Measurements from ENCODE around the gene HNRNPAB.
"Not testable (repeated sequence)": the region's sequence is repeated elsewhere in the genome, so short reads cannot be mapped to it uniquely, and the experiment has no call there.

Gene HNRNPAB

DNA sequence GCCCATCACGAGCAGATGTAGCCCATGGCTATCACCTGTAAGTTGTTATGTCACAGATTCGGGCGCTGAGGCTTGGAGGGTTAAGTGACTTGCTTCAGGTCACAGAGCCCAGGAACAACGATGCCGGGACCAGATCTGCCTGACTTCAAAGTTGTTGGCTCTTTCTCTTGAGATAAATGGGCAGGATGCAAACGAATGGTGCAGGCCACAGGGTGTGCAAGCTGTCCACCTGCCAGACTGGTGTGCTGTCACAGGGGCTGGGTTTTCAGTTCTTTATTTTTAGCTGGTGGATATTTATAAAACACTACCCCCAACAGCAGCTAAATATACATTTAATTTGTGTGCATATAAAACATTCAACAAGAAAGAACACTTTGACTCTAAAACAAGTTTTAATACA is 45.9 kb downstream of the HNRNPAB start:
- no peaks in the 10 kb centered on the region for H3K4me1 ChIP-seq (ENCODE audit: control insufficient read depth, insufficient read depth, low read length, poor library complexity, severe bottlenecking)

DNA sequence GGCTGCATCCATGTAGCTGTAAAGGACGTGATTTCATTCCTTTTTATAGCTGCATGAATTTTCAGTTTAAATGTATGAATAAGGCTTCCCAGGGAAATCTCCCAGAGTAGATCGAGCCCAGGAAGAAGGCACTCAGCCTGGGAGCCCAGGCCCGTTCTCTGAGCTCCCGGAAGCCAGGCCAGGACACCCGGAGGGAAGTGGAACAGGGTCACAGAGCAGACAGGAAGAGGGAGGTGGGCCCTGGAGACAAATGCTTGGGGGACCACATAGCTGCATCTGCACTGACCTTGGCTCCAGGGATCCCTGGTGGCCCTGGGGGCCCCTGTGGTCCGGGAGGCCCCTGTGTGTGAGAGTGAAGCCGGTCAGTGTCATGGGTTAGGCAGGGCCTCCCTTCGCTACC is 47.9 kb downstream of the HNRNPAB start:
- Histone ChIP-seq H3K36me3 (ENCODE audit: control insufficient read depth, insufficient read depth, low read length) (no peaks in the 10 kb centered on the region), H3K27me3 (replicated peaks; ENCODE audit: control insufficient read depth, insufficient read depth, low read length, poor library complexity, severe bottlenecking) (no peaks in the 10 kb centered on the region), H3K9me3 (ENCODE audit: control insufficient read depth, low read length) (no peaks in the 10 kb centered on the region), H3K4me3 (ENCODE audit: insufficient read depth, low read depth, low read length, poor library complexity, severe bottlenecking) (no peak overlapping the region), H3K4me1 (ENCODE audit: control insufficient read depth, insufficient read depth, low read length, poor library complexity, severe bottlenecking) (no peaks in the 10 kb centered on the region), H3K27ac (ENCODE audit: insufficient read depth, low read length, poor library complexity, severe bottlenecking) (no peak overlapping the region)
- no peak for DNase-seq

More for the DNA sequence above, 45.9 kb downstream of the HNRNPAB start:
- no peaks in the 10 kb centered on the region for H3K9me3 ChIP-seq (ENCODE audit: control insufficient read depth, low read length)
- no peaks in the 10 kb centered on the region for H3K27me3 ChIP-seq (replicated peaks; ENCODE audit: control insufficient read depth, insufficient read depth, low read length, poor library complexity, severe bottlenecking)
- H3K4me3 ChIP-seq (ENCODE audit: insufficient read depth, low read depth, low read length, poor library complexity, severe bottlenecking), result no peak overlapping the region
- DNase-seq, result no peak
- no peaks in the 10 kb centered on the region for H3K36me3 ChIP-seq (ENCODE audit: control insufficient read depth, insufficient read depth, low read length)
- H3K27ac ChIP-seq (ENCODE audit: insufficient read depth, low read length, poor library complexity, severe bottlenecking), result no peak overlapping the region

- DNase-seq; H3K4me3 ChIP-seq (ENCODE audit: insufficient read depth, low read depth, low read length, poor library complexity, severe bottlenecking); H3K36me3 ChIP-seq (ENCODE audit: control insufficient read depth, insufficient read depth, low read length); H3K27me3 ChIP-seq (replicated peaks; ENCODE audit: control insufficient read depth, insufficient read depth, low read length, poor library complexity, severe bottlenecking); H3K4me1 ChIP-seq (ENCODE audit: control insufficient read depth, insufficient read depth, low read length, poor library complexity, severe bottlenecking); H3K9me3 ChIP-seq (ENCODE audit: control insufficient read depth, low read length); H3K27ac ChIP-seq (ENCODE audit: insufficient read depth, low read length, poor library complexity, severe bottlenecking): not testable (repeated sequence)
These were observed 49.3 kb downstream of the HNRNPAB start for GRCh38 chr5:178253632-178254031.

GRCh38 chr5:178256746-178257145 is 52.4 kb downstream of the HNRNPAB start:
- Histone ChIP-seq H3K4me3 (ENCODE audit: insufficient read depth, low read depth, low read length, poor library complexity, severe bottlenecking) (no peak overlapping the region), H3K27ac (ENCODE audit: insufficient read depth, low read length, poor library complexity, severe bottlenecking) (no peak overlapping the region)

GRCh38 chr5:178257650-178258049 is 53.3 kb downstream of the HNRNPAB start:
- Histone ChIP-seq H3K9me3 (ENCODE audit: control insufficient read depth, low read length) (no peaks in the 10 kb centered on the region), H3K27ac (ENCODE audit: insufficient read depth, low read length, poor library complexity, severe bottlenecking) (no peak overlapping the region), H3K36me3 (ENCODE audit: control insufficient read depth, insufficient read depth, low read length) (no peaks in the 10 kb centered on the region), H3K4me3 (ENCODE audit: insufficient read depth, low read depth, low read length, poor library complexity, severe bottlenecking) (no peak overlapping the region), H3K4me1 (ENCODE audit: control insufficient read depth, insufficient read depth, low read length, poor library complexity, severe bottlenecking) (no peaks in the 10 kb centered on the region), H3K27me3 (replicated peaks; ENCODE audit: control insufficient read depth, insufficient read depth, low read length, poor library complexity, severe bottlenecking) (no peaks in the 10 kb centered on the region)
- no peak for DNase-seq

More at GRCh38 chr5:178256746-178257145, 52.4 kb downstream of the HNRNPAB start:
- Histone ChIP-seq H3K36me3 (ENCODE audit: control insufficient read depth, insufficient read depth, low read length) (no peaks in the 10 kb centered on the region), H3K9me3 (ENCODE audit: control insufficient read depth, low read length) (no peaks in the 10 kb centered on the region), H3K4me1 (ENCODE audit: control insufficient read depth, insufficient read depth, low read length, poor library complexity, severe bottlenecking) (no peaks in the 10 kb centered on the region), H3K27me3 (replicated peaks; ENCODE audit: control insufficient read depth, insufficient read depth, low read length, poor library complexity, severe bottlenecking) (no peaks in the 10 kb centered on the region)
- DNase-seq, result no peak

DNA sequence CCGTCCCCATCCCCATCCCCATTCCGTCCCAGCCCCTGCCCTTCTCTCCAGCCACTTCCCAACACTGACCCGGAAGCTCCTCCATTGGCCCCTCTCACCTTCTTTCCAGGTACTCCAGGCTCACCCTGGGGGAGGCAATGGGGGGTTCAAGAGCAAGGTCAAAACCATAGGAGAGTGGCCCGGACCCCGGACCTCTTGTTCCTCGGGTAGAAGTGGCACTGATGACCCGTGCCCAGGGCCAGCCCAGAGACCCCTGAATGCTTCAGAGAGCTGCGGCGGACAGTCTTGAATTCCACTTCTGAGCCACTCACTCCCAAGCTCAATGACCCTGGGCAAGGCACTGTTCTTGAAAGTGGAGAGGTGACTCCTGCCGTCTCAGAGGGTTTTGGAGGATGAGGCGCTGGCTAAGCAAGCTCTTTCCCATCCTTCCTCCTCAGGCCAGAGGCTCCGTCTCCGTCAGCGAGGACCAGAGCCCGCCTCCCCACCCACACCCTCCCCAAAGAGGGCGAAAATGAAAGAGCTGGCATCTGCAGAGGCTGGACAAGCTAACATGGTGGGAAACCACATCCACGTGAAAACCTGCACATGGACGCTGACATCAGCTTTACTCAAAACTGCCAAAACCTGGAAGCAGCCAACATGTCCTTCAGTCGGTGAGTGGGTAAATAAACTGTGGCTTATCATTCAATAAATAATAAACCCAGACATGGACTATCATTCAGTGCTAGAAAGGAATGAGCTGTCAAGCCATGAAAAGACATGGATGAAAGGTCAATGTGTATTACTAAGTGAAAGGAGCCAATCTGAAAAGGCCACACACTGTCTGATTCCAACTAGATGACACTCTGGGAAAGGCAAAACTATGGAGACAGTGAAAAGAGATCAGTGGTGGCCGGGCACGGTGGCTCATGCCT is 55.5 kb downstream of the HNRNPAB start:
- no peak overlapping the region for H3K27ac ChIP-seq (ENCODE audit: insufficient read depth, low read length, poor library complexity, severe bottlenecking)
- no peaks in the 10 kb centered on the region for H3K9me3 ChIP-seq (ENCODE audit: control insufficient read depth, low read length)
- no peak overlapping the region for H3K4me3 ChIP-seq (ENCODE audit: insufficient read depth, low read depth, low read length, poor library complexity, severe bottlenecking)
- no peaks in the 10 kb centered on the region for H3K4me1 ChIP-seq (ENCODE audit: control insufficient read depth, insufficient read depth, low read length, poor library complexity, severe bottlenecking)
- H3K36me3 ChIP-seq (ENCODE audit: control insufficient read depth, insufficient read depth, low read length), result no peaks in the 10 kb centered on the region
- H3K27me3 ChIP-seq (replicated peaks; ENCODE audit: control insufficient read depth, insufficient read depth, low read length, poor library complexity, severe bottlenecking), result no peaks in the 10 kb centered on the region
- no peak for DNase-seq
